GM12891 (cell line): ENCODE results near the gene MPDU1.

ENCODE experiments used
- PAX5 ChIP-seq: IDR thresholded peaks from 2 replicates; pipeline ENCODE4 v1.6.1; 2011; ENCODE audit warnings: low read length, moderate library complexity, mild to moderate bottlenecking; ENCODE audit not compliant: insufficient read depth, severe bottlenecking
- POLR2A ChIP-seq: IDR thresholded peaks from 2 replicates; pipeline ENCODE4 v1.6.1; 2011; ENCODE audit warnings: low read depth, low read length, control low read depth
- POLR2AphosphoS5 ChIP-seq: IDR thresholded peaks from 2 replicates; pipeline ENCODE4 v1.6.1; 2011; ENCODE audit warnings: low read depth, low read length, control low read depth
- TAF1 ChIP-seq: IDR thresholded peaks from 2 replicates; pipeline ENCODE4 v1.6.1; 2011; ENCODE audit warnings: low read depth, low read length, control low read depth

DNA sequence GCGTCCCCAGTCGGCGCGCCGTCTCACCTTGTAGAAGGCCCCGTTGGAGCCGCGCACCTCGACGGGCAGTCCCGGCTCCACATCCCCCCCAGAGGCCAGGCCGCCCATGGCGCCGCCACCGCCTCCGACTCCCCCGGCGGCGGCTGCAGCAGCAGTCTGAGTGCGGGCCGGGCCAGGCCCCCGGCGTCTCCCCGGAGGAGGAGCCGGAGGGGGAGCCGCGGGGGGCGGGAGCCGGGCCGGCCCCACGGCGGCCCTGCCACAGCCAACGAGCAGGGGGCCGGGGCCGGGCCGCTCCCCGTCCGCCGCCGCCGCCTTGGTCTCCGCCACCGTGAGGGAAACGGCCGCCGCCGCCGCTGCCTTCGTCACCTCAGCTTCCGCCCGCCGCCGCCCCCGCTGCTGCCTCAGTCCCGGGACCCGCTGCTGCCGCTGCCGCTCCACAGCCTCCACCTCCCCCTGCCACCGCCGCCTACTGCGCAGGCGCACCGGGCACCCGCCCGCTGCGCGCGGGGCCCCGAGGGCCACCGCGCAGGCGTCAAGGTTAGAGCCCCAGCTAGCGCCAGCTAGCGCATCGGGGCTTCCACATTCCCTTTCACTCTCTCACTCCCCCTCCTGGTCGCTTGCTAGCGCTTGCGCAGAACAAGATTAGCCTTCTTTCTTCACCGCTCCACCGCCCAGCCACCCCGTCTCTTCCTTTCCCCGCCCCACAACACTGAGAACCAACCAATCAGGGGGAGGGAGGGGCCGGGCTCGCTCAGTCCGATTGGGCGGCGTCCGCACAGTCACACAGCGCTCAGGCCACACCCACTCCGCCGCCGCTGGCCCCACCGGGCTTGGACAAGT, 31.0 kb downstream of the MPDU1 start, which contains the start of gene FXR2:
- TF ChIP-seq POLR2A = no peak
- TF ChIP-seq POLR2AphosphoS5 = no peak
- TF ChIP-seq TAF1 = peak; percentile 47; the same call in 1 of the 2 replicates
- no peak for TF ChIP-seq PAX5
